Measurements from ENCODE around the gene CYTIP.
A peak's percentile ranks its signal among the peaks of the same experiment; 100 is the strongest.

Gene CYTIP

GRCh38 chr2:157460897-157461296, 17.0 kb upstream of the CYTIP start:
- Histone ChIP-seq H2BK5ac (ENCODE audit: low read length) (no peak overlapping the region), H2AFZ (ENCODE audit: low read length) (no peak overlapping the region), H3K4me2 (ENCODE audit: insufficient read depth, low read length, poor library complexity, severe bottlenecking) (no peak overlapping the region), H3K4ac (ENCODE audit: low read length) (no peak overlapping the region), H3K4me3 (ENCODE audit: low read length in 2 of 2) (no peak overlapping the region), H3K14ac (ENCODE audit: low read length) (no peak overlapping the region), H3K18ac (ENCODE audit: low read length) (no peak overlapping the region), H4K91ac (ENCODE audit: low read depth, low read length, poor library complexity) (no peak overlapping the region), H2AK5ac (ENCODE audit: low read depth, low read length) (no peak overlapping the region), H4K8ac (ENCODE audit: low read depth, low read length) (no peak overlapping the region), H3K27ac (replicated peaks; ENCODE audit: low read length) (no peak overlapping the region), H3K79me1 (ENCODE audit: low read depth, low read length) (no peaks in the 10 kb centered on the region), H3K4me1 (ENCODE audit: control insufficient read depth in 2 of 2, insufficient read depth in 1 of 2, low read depth in 1 of 2, low read length in 2 of 2) (peaks cover 0 to 4% of the 10 kb centered on the region in 2 donors), H3K36me3 (replicated peaks in 1 of 2; ENCODE audit: control insufficient read depth in 2 of 2, insufficient read depth in 2 of 2, low read length in 2 of 2) (no peaks in the 10 kb centered on the region), H3K9ac (ENCODE audit: low read depth, low read length, poor library complexity) (no peak overlapping the region), H3K27me3 (ENCODE audit: control insufficient read depth in 3 of 3, insufficient read depth in 3 of 3, low read depth in 1 of 3, low read length in 3 of 3) (no peaks in the 10 kb centered on the region), H2BK120ac (ENCODE audit: low read depth, low read length) (no peak overlapping the region), H2BK15ac (ENCODE audit: low read length) (no peak overlapping the region), H2BK12ac (ENCODE audit: low read length) (no peak overlapping the region), H3K23ac (ENCODE audit: low read depth, low read length, poor library complexity) (no peak overlapping the region), H3K9me3 (replicated peaks in 1 of 2; ENCODE audit: control insufficient read depth in 2 of 2, insufficient read depth in 1 of 2, low read depth in 1 of 2, low read length in 2 of 2) (no peaks in the 10 kb centered on the region)
- DNase-seq (ENCODE audit: low spot score): no peak
- WGBS, 2 donors (ENCODE audit: extremely low coverage in 2 of 2, insufficient read length in 2 of 2, insufficient replicate concordance in 1 of 2): no CpG with 5 or more reads among the region's 1 CpG

GRCh38 chr2:157460384-157460837, 16.5 kb upstream of the CYTIP start:
- H3K27ac ChIP-seq (replicated peaks; ENCODE audit: low read length): no peak overlapping the region
- no peak overlapping the region for H3K4me2 ChIP-seq (ENCODE audit: insufficient read depth, low read length, poor library complexity, severe bottlenecking)
- no peaks in the 10 kb centered on the region for H3K36me3 ChIP-seq (replicated peaks in 1 of 2; ENCODE audit: control insufficient read depth in 2 of 2, insufficient read depth in 2 of 2, low read length in 2 of 2)
- no peak overlapping the region for H3K4me3 ChIP-seq (ENCODE audit: low read length in 2 of 2)
- H2AFZ ChIP-seq (ENCODE audit: low read length): no peak overlapping the region
- H4K91ac ChIP-seq (ENCODE audit: low read depth, low read length, poor library complexity): no peak overlapping the region
- H2BK120ac ChIP-seq (ENCODE audit: low read depth, low read length): no peak overlapping the region
- H2BK12ac ChIP-seq (ENCODE audit: low read length): no peak overlapping the region
- H3K23ac ChIP-seq (ENCODE audit: low read depth, low read length, poor library complexity): no peak overlapping the region
- no peak overlapping the region for H2BK5ac ChIP-seq (ENCODE audit: low read length)
- no peaks in the 10 kb centered on the region for H3K27me3 ChIP-seq (ENCODE audit: control insufficient read depth in 3 of 3, insufficient read depth in 3 of 3, low read depth in 1 of 3, low read length in 3 of 3)
- no peak overlapping the region for H4K8ac ChIP-seq (ENCODE audit: low read depth, low read length)
- no peak overlapping the region for H3K9ac ChIP-seq (ENCODE audit: low read depth, low read length, poor library complexity)
- no peak overlapping the region for H3K4ac ChIP-seq (ENCODE audit: low read length)
- H3K18ac ChIP-seq (ENCODE audit: low read length): no peak overlapping the region
- no CpG with 5 or more reads among the region's 3 CpGs for WGBS, 2 donors (ENCODE audit: extremely low coverage in 2 of 2, insufficient read length in 2 of 2, insufficient replicate concordance in 1 of 2)
- no peak overlapping the region for H2BK15ac ChIP-seq (ENCODE audit: low read length)
- no peak overlapping the region for H2AK5ac ChIP-seq (ENCODE audit: low read depth, low read length)
- DNase-seq (ENCODE audit: low spot score): peak; percentile 18
- H3K4me1 ChIP-seq (ENCODE audit: control insufficient read depth in 2 of 2, insufficient read depth in 1 of 2, low read depth in 1 of 2, low read length in 2 of 2): peaks cover 0 to 4% of the 10 kb centered on the region in 2 donors
- H3K14ac ChIP-seq (ENCODE audit: low read length): no peak overlapping the region
- H3K79me1 ChIP-seq (ENCODE audit: low read depth, low read length): no peaks in the 10 kb centered on the region
- no peaks in the 10 kb centered on the region for H3K9me3 ChIP-seq (replicated peaks in 1 of 2; ENCODE audit: control insufficient read depth in 2 of 2, insufficient read depth in 1 of 2, low read depth in 1 of 2, low read length in 2 of 2)

- H3K4ac ChIP-seq (ENCODE audit: low read length): no peak overlapping the region
- peaks cover 0 to 4% of the 10 kb centered on the region in 2 donors for H3K4me1 ChIP-seq (ENCODE audit: control insufficient read depth in 2 of 2, insufficient read depth in 1 of 2, low read depth in 1 of 2, low read length in 2 of 2)
- no peak overlapping the region for H2BK120ac ChIP-seq (ENCODE audit: low read depth, low read length)
- H3K4me3 ChIP-seq (ENCODE audit: low read length in 2 of 2): no peak overlapping the region
- H3K36me3 ChIP-seq (replicated peaks in 1 of 2; ENCODE audit: control insufficient read depth in 2 of 2, insufficient read depth in 2 of 2, low read length in 2 of 2): no peaks in the 10 kb centered on the region
- H3K9ac ChIP-seq (ENCODE audit: low read depth, low read length, poor library complexity): no peak overlapping the region
- no peaks in the 10 kb centered on the region for H3K9me3 ChIP-seq (replicated peaks in 1 of 2; ENCODE audit: control insufficient read depth in 2 of 2, insufficient read depth in 1 of 2, low read depth in 1 of 2, low read length in 2 of 2)
- H4K91ac ChIP-seq (ENCODE audit: low read depth, low read length, poor library complexity): no peak overlapping the region
- H3K79me1 ChIP-seq (ENCODE audit: low read depth, low read length): no peaks in the 10 kb centered on the region
- H2BK15ac ChIP-seq (ENCODE audit: low read length): no peak overlapping the region
- no peak overlapping the region for H2AFZ ChIP-seq (ENCODE audit: low read length)
- no peak overlapping the region for H2BK12ac ChIP-seq (ENCODE audit: low read length)
- no peak overlapping the region for H2BK5ac ChIP-seq (ENCODE audit: low read length)
- no peak overlapping the region for H3K27ac ChIP-seq (replicated peaks; ENCODE audit: low read length)
- no peak overlapping the region for H4K8ac ChIP-seq (ENCODE audit: low read depth, low read length)
- DNase-seq (ENCODE audit: low spot score): no peak
- no peak overlapping the region for H3K4me2 ChIP-seq (ENCODE audit: insufficient read depth, low read length, poor library complexity, severe bottlenecking)
- H3K14ac ChIP-seq (ENCODE audit: low read length): no peak overlapping the region
- no peak overlapping the region for H2AK5ac ChIP-seq (ENCODE audit: low read depth, low read length)
- H3K27me3 ChIP-seq (ENCODE audit: control insufficient read depth in 3 of 3, insufficient read depth in 3 of 3, low read depth in 1 of 3, low read length in 3 of 3): no peaks in the 10 kb centered on the region
- no peak overlapping the region for H3K18ac ChIP-seq (ENCODE audit: low read length)
- H3K23ac ChIP-seq (ENCODE audit: low read depth, low read length, poor library complexity): no peak overlapping the region
- WGBS, 2 donors (ENCODE audit: extremely low coverage in 2 of 2, insufficient read length in 2 of 2, insufficient replicate concordance in 1 of 2): no CpG with 5 or more reads among the region's 6 CpGs
These were observed 15.6 kb upstream of the CYTIP start for GRCh38 chr2:157459486-157459885.

- no peak overlapping the region for H4K8ac ChIP-seq (ENCODE audit: low read depth, low read length)
- H2BK12ac ChIP-seq (ENCODE audit: low read length): no peak overlapping the region
- no peak overlapping the region for H2BK15ac ChIP-seq (ENCODE audit: low read length)
- no peak overlapping the region for H3K14ac ChIP-seq (ENCODE audit: low read length)
- no CpG with 5 or more reads among the region's 1 CpG for WGBS, 2 donors (ENCODE audit: extremely low coverage in 2 of 2, insufficient read length in 2 of 2, insufficient replicate concordance in 1 of 2)
- no peak for DNase-seq (ENCODE audit: low spot score)
- H3K4me3 ChIP-seq (ENCODE audit: low read length in 2 of 2): no peak overlapping the region
- no peak overlapping the region for H3K27ac ChIP-seq (replicated peaks; ENCODE audit: low read length)
- H3K4me1 ChIP-seq (ENCODE audit: control insufficient read depth in 2 of 2, insufficient read depth in 1 of 2, low read depth in 1 of 2, low read length in 2 of 2): no peaks in the 10 kb centered on the region
- no peak overlapping the region for H3K4ac ChIP-seq (ENCODE audit: low read length)
- no peaks in the 10 kb centered on the region for H3K36me3 ChIP-seq (replicated peaks in 1 of 2; ENCODE audit: control insufficient read depth in 2 of 2, insufficient read depth in 2 of 2, low read length in 2 of 2)
- no peak overlapping the region for H2AK5ac ChIP-seq (ENCODE audit: low read depth, low read length)
- H3K27me3 ChIP-seq (ENCODE audit: control insufficient read depth in 3 of 3, insufficient read depth in 3 of 3, low read depth in 1 of 3, low read length in 3 of 3): no peaks in the 10 kb centered on the region
- H4K91ac ChIP-seq (ENCODE audit: low read depth, low read length, poor library complexity): no peak overlapping the region
- no peak overlapping the region for H3K23ac ChIP-seq (ENCODE audit: low read depth, low read length, poor library complexity)
- no peaks in the 10 kb centered on the region for H3K9me3 ChIP-seq (replicated peaks in 1 of 2; ENCODE audit: control insufficient read depth in 2 of 2, insufficient read depth in 1 of 2, low read depth in 1 of 2, low read length in 2 of 2)
- no peak overlapping the region for H3K4me2 ChIP-seq (ENCODE audit: insufficient read depth, low read length, poor library complexity, severe bottlenecking)
- no peak overlapping the region for H2BK120ac ChIP-seq (ENCODE audit: low read depth, low read length)
- H3K9ac ChIP-seq (ENCODE audit: low read depth, low read length, poor library complexity): no peak overlapping the region
- H2AFZ ChIP-seq (ENCODE audit: low read length): no peak overlapping the region
- H3K79me1 ChIP-seq (ENCODE audit: low read depth, low read length): no peaks in the 10 kb centered on the region
- H2BK5ac ChIP-seq (ENCODE audit: low read length): no peak overlapping the region
- H3K18ac ChIP-seq (ENCODE audit: low read length): no peak overlapping the region
These were observed 3.9 kb upstream of the CYTIP start for GRCh38 chr2:157447741-157448140.

All from neuronal stem cell (in vitro differentiated cells).